ENCODE results near the gene ITM2B. TPM values are rescaled to one million over a fixed set of nuclear protein-coding genes. Genes with fewer than 3 reads are reported as not detected.

The ITM2B gene
- total and polyA plus RNA-seq, 10 of the 15 experiments (the other 5 are each of a cell fraction or from before 2014, with no cell fraction given), result 2.5 to 18.1 (median 4.9) TPM

GRCh38 chr13:48304143-48304876 is 71.3 kb downstream of the ITM2B start (continued):
- TF ChIP-seq RELB (IDR thresholded peaks at IDR 0.05; ENCODE audit: low read depth) (peak; percentile 82), TBL1XR1 (IDR thresholded peaks at IDR 0.05; ENCODE audit: low read depth, low read length) (peak; percentile 91), SP1 (IDR thresholded peaks at IDR 0.05; ENCODE audit: low read depth, low read length) (peak; percentile 39), NKRF (conservative IDR thresholded peaks at IDR 0.05) (0 out of 2 replicates have a peak, but pooled peaks have one; percentile 11), ZNF274 (IDR thresholded peaks at IDR 0.05; ENCODE audit: insufficient read depth, insufficient read length) (no peak), IRF3 (IDR thresholded peaks at IDR 0.05) (no peak), TAF1 (IDR thresholded peaks at IDR 0.05; ENCODE audit: borderline replicate concordance, low read depth, low read length) (peak; percentile 63; the same call in 1 of the 2 replicates), STAT3 (IDR thresholded peaks at IDR 0.05; ENCODE audit: low read depth, low read length) (peak; percentile 99), TCF3 (IDR thresholded peaks at IDR 0.05; ENCODE audit: borderline replicate concordance, insufficient read depth, low read depth, low read length) (peak; percentile 84; the same call in 1 of the 2 replicates), MXI1 (IDR thresholded peaks at IDR 0.05; ENCODE audit: low read depth, low read length) (peak; percentile 83; the same call in 1 of the 2 replicates), ZNF207 (IDR thresholded peaks at IDR 0.05; ENCODE audit: borderline replicate concordance) (no peak), E2F4 (IDR thresholded peaks at IDR 0.05; ENCODE audit: low read depth, low read length) (no peak), PKNOX1 (IDR thresholded peaks at IDR 0.05) (peak; percentile 88), YY1 (IDR thresholded peaks at IDR 0.05; ENCODE audit: low read depth, low read length) (peak; percentile 48; the same call in 1 of the 2 replicates), TCF12 (IDR thresholded peaks at IDR 0.05; ENCODE audit: low read depth, low read length) (peak; percentile 84), SUZ12 (IDR thresholded peaks at IDR 0.05; ENCODE audit: unreplicated experiment) (no peak), GATAD2B (conservative IDR thresholded peaks at IDR 0.05; ENCODE audit: low read depth) (peak; percentile 19; the same call in 1 of the 2 replicates), BCL11A (IDR thresholded peaks at IDR 0.05; ENCODE audit: low read depth, low read length) (peak; percentile 85), POLR2AphosphoS5 (IDR thresholded peaks at IDR 0.05; ENCODE audit: low read length) (peak; percentile 94), PML (IDR thresholded peaks at IDR 0.05; ENCODE audit: low read length) (peak; percentile 54; the same call in 1 of the 2 replicates), CREM (IDR thresholded peaks at IDR 0.05; ENCODE audit: low read depth) (0 out of 2 replicates have a peak, but pooled peaks have one; percentile 10), KLF5 (IDR thresholded peaks at IDR 0.05; ENCODE audit: partially characterized antibody) (no peak), ETV6 (conservative IDR thresholded peaks at IDR 0.05 in 1 of 2, IDR thresholded peaks at IDR 0.05 in 1 of 2; ENCODE audit: borderline replicate concordance in 1 of 2, low read depth in 1 of 2) (peak in 1 of 2 experiments; percentile 51; a peak in 1 of 4 replicates), MYB (IDR thresholded peaks at IDR 0.05; ENCODE audit: borderline replicate concordance, low read depth, low read length) (no peak)

All from GM12878 (cell line).